Tibial nerve (tissue), 4 donors: Measurements from ENCODE around the gene CLEC6A. TPM values are rescaled to one million over a fixed set of nuclear protein-coding genes. Genes with fewer than 3 reads are reported as not detected.

Experiments
- DNase-seq, 2 donors: peaks; one replicate each; pipeline ENCODE4 v3.0.0-alpha.2; 2019; ENCODE audit warnings: low spot score in 2 of 2
- H3K27ac ChIP-seq, 4 donors: fragments of 200-600 bp; sonication (generic) in 3 of 4; one replicate each; pipeline ENCODE4 v1.5.1; 2017 to 2019; ENCODE audit warnings: mild to moderate bottlenecking in 1 of 4
- H3K27me3 ChIP-seq, 2 donors: fragments of 200-600 bp; sonication (generic) in 1 of 2; one replicate each; pipeline versions ENCODE4 v1.5.1 to v1.6.0; 2017 to 2019
- H3K36me3 ChIP-seq, 3 donors: fragments of 200-600 bp; sonication (generic); one replicate each; pipeline ENCODE4 v1.5.1; 2018 to 2019
- H3K4me1 ChIP-seq, 4 donors: fragments of 200-600 bp; sonication (generic) in 3 of 4; one replicate each; pipeline ENCODE4 v1.5.1; 2017 to 2019
- H3K4me3 ChIP-seq, 4 donors: fragments of 200-600 bp; sonication (generic) in 3 of 4; one replicate each; pipeline ENCODE4 v1.5.1; 2017 to 2019; ENCODE audit warnings: mild to moderate bottlenecking in 1 of 4, moderate library complexity in 1 of 4
- H3K9me3 ChIP-seq, 4 donors: fragments of 200-600 bp; sonication (generic) in 3 of 4; one replicate each; pipeline ENCODE4 v1.5.1; 2017 to 2019
- CTCF ChIP-seq, 5 experiments: fragments of 200-600 bp in 3 of 5; fragments of 450-650 bp in 2 of 5; sonication (generic) in 3 of 5; IDR thresholded peaks; one replicate each; pipeline ENCODE4 v1.5.1; 2016 to 2019; ENCODE audit warnings: antibody characterized with exemption in 5 of 5, mild to moderate bottlenecking in 3 of 5, moderate library complexity in 2 of 5
- EP300 ChIP-seq, 2 donors: sonication (generic); formaldehyde crosslinking; IDR thresholded peaks; one replicate each; pipeline ENCODE4 v1.6.1; 2017; ENCODE audit warnings: antibody characterized with exemption in 2 of 2, mild to moderate bottlenecking in 1 of 2
- POLR2A ChIP-seq, 2 donors: fragments of 450-650 bp; IDR thresholded peaks; one replicate each; pipeline ENCODE4 v1.6.1; 2017; ENCODE audit warnings: antibody characterized with exemption in 2 of 2, mild to moderate bottlenecking in 2 of 2, moderate library complexity in 2 of 2
- WGBS, 2 donors: methylation state at CpG; one replicate each; pipeline ENCODE4 v1.1.5; 2018; 5-methylcytosine and 5-hydroxymethylcytosine counted together
- total RNA-seq, 4 donors: library from RNA; depleted of rRNA; stranded (reverse); fragments of >200 nt; gene quantifications; one replicate each; pipeline ENCODE4 v1.1.0, GENCODE V29; 2016

The CLEC6A gene
- total RNA-seq, 4 donors from 2014 or later = not detected

- DNase-seq = no peak
- Histone ChIP-seq H3K4me1 (no peaks in the 10 kb centered on the region), H3K27me3 (no peaks in the 10 kb centered on the region), H3K36me3 (no peaks in the 10 kb centered on the region), H3K9me3 (no peaks in the 10 kb centered on the region), H3K27ac (no peak overlapping the region), H3K4me3 (no peak overlapping the region)
- 57 to 62% methylated on average over 2 to 4 of the region's 7 CpGs for WGBS, 2 donors
- TF ChIP-seq EP300 (IDR thresholded peaks at IDR 0.05) (no peak), POLR2A (IDR thresholded peaks at IDR 0.05) (no peak), CTCF (IDR thresholded peaks at IDR 0.05) (no peak)
These were observed 6.4 kb upstream of the CLEC6A start for GRCh38 chr12:8449355-8449859.

- Histone ChIP-seq H3K27me3 (no peaks in the 10 kb centered on the region), H3K4me1 (no peaks in the 10 kb centered on the region), H3K4me3 (no peak overlapping the region), H3K36me3 (no peaks in the 10 kb centered on the region), H3K9me3 (no peaks in the 10 kb centered on the region), H3K27ac (no peak overlapping the region)
- DNase-seq = no peak
- TF ChIP-seq POLR2A (IDR thresholded peaks at IDR 0.05) = no peak
- TF ChIP-seq CTCF (IDR thresholded peaks at IDR 0.05) = no peak
- TF ChIP-seq EP300 (IDR thresholded peaks at IDR 0.05) = no peak
- WGBS, 2 donors = 93 to 96% methylated on average over 12 of the region's 12 CpGs
These were observed 3.7 kb upstream of the CLEC6A start for GRCh38 chr12:8452036-8452435.

GRCh38 chr12:8453021-8453513 is 2.7 kb upstream of the CLEC6A start:
- no peak for DNase-seq
- H3K4me1 ChIP-seq = no peaks in the 10 kb centered on the region
- H3K9me3 ChIP-seq = no peaks in the 10 kb centered on the region
- H3K36me3 ChIP-seq = no peaks in the 10 kb centered on the region
- no peak overlapping the region for H3K4me3 ChIP-seq
- 39% methylated on average over 4 of the region's 4 CpGs for WGBS, 2 donors
- H3K27ac ChIP-seq = no peak overlapping the region
- peak in 1 of 2 donors; percentile 49 for TF ChIP-seq EP300 (IDR thresholded peaks at IDR 0.05)
- TF ChIP-seq POLR2A (IDR thresholded peaks at IDR 0.05) = no peak
- no peaks in the 10 kb centered on the region for H3K27me3 ChIP-seq

- no peak for DNase-seq
- Histone ChIP-seq H3K27me3 (no peaks in the 10 kb centered on the region), H3K4me3 (no peak overlapping the region), H3K4me1 (no peaks in the 10 kb centered on the region), H3K9me3 (no peaks in the 10 kb centered on the region), H3K27ac (no peak overlapping the region), H3K36me3 (no peaks in the 10 kb centered on the region)
- 35 to 51% methylated on average over 1 of the region's 1 CpG for WGBS, 2 donors
- TF ChIP-seq EP300 (IDR thresholded peaks at IDR 0.05) = no peak
- TF ChIP-seq POLR2A (IDR thresholded peaks at IDR 0.05) = no peak
- no peak for TF ChIP-seq CTCF (IDR thresholded peaks at IDR 0.05)
These were observed 2.0 kb upstream of the CLEC6A start for GRCh38 chr12:8453796-8454195.

- Histone ChIP-seq H3K4me3 (no peak overlapping the region), H3K4me1 (no peaks in the 10 kb centered on the region), H3K27ac (no peak overlapping the region), H3K36me3 (no peaks in the 10 kb centered on the region), H3K27me3 (no peaks in the 10 kb centered on the region), H3K9me3 (no peaks in the 10 kb centered on the region)
- no peak for DNase-seq
- TF ChIP-seq POLR2A (IDR thresholded peaks at IDR 0.05) = no peak
- no peak for TF ChIP-seq CTCF (IDR thresholded peaks at IDR 0.05)
- no peak for TF ChIP-seq EP300 (IDR thresholded peaks at IDR 0.05)
These were observed 491 bp upstream of the CLEC6A start for GRCh38 chr12:8455271-8455670.

- H3K9me3 ChIP-seq = no peaks in the 10 kb centered on the region
- no peaks in the 10 kb centered on the region for H3K27me3 ChIP-seq
- H3K27ac ChIP-seq = no peak overlapping the region
- 70 to 76% methylated on average over 2 of the region's 2 CpGs for WGBS, 2 donors
- TF ChIP-seq POLR2A (IDR thresholded peaks at IDR 0.05) (no peak), CTCF (IDR thresholded peaks at IDR 0.05) (no peak), EP300 (IDR thresholded peaks at IDR 0.05) (no peak)
- no peaks in the 10 kb centered on the region for H3K4me1 ChIP-seq
- no peak overlapping the region for H3K4me3 ChIP-seq
- H3K36me3 ChIP-seq = no peaks in the 10 kb centered on the region
- no peak for DNase-seq
These were observed 5.7 kb downstream of the CLEC6A start for GRCh38 chr12:8461426-8461825.
